K562 (cell line): ENCODE measurements around the gene MYLK2. TPM values are rescaled to one million over a fixed set of nuclear protein-coding genes. Genes with fewer than 3 reads are reported as not detected.

Experiments
- ATAC-seq: fragments of 200-7000 bp; cut with Tn5 transposase; 3 replicates; pipeline ENCODE4 v1.9.1; 2020; ENCODE audit warnings: moderate library complexity
- BruUV-seq: library from RNA; stranded (reverse); fragments of 400-500 nt; replicated peaks from 2 replicates; lab custom pipeline; 2021; lab: Mats Ljungman, UMichigan
- CTCF ChIA-PET: fragments of 300-600 bp; formaldehyde crosslinking; extraction: SDS; loops from one replicate; lab custom pipeline; 2021; ENCODE audit warnings: low intra/inter-chr PET ratio; lab: Yijun Ruan, JAX
- POLR2A ChIA-PET: fragments of 300-600, 350-650 bp; sonication (Branson Sonifier 250); formaldehyde crosslinking; extraction: SDS; loops from one replicate; lab custom pipeline; 2021; ENCODE audit warnings: antibody characterized with exemption, inconsistent platforms; lab: Yijun Ruan, JAX
- DNase-seq, 4 experiments: peaks; one replicate each; pipeline versions ENCODE4 v3.0.0 to v3.0.0-alpha.2; 2011 to 2018; ENCODE audit warnings: low spot score in 3 of 4, mixed read lengths in 3 of 4; ENCODE audit errors: extremely low read depth in 1 of 4
- FAIRE-seq: peaks from 2 replicates; lab custom pipeline; 2011; peaks lifted over from hg19 to GRCh38; lab: Jason Lieb, UNC
- H2AFZ ChIP-seq: 2 replicates; pipeline ENCODE4 v1.6.0; 2011; ENCODE audit warnings: low read depth, low read length, control low read depth, inconsistent platforms
- H3K27ac ChIP-seq: fragments of 200-600 bp; 3 replicates; pipeline ENCODE4 v1.8.0; 2011; ENCODE audit warnings: low read depth, mild to moderate bottlenecking, control low read depth, inconsistent platforms, low read length, moderate library complexity, mixed read lengths; ENCODE audit errors: extremely low read depth
- H3K27me3 ChIP-seq, 2 experiments: fragments of 300-600 bp in 1 of 2; 2 replicates in 1 of 2; 3 replicates in 1 of 2; pipeline versions ENCODE4 v1.6.0 to v1.8.0; 2011; ENCODE audit warnings: inconsistent platforms in 2 of 2, low read length in 2 of 2, mild to moderate bottlenecking in 1 of 2, mixed read lengths in 1 of 2, moderate library complexity in 1 of 2; ENCODE audit not compliant: control insufficient read depth in 2 of 2, insufficient read depth in 2 of 2
- H3K36me3 ChIP-seq: fragments of 300-600 bp; 3 replicates; pipeline ENCODE4 v1.8.0; 2011; ENCODE audit warnings: mild to moderate bottlenecking, low read length, inconsistent platforms; ENCODE audit not compliant: control insufficient read depth, insufficient read depth
- H3K4me1 ChIP-seq, 2 experiments: fragments of 200-600 bp in 1 of 2; replicated peaks in 1 of 2; 2 replicates in 1 of 2; 3 replicates in 1 of 2; pipeline versions ENCODE4 v1.5.1 to v1.8.0; 2011; ENCODE audit warnings: inconsistent platforms in 2 of 2, low read length in 2 of 2, mild to moderate bottlenecking in 1 of 2, mixed read lengths in 1 of 2, moderate library complexity in 1 of 2; ENCODE audit not compliant: control insufficient read depth in 2 of 2, insufficient read depth in 2 of 2
- H3K4me2 ChIP-seq: 2 replicates; pipeline ENCODE4 v1.6.1; 2011; ENCODE audit warnings: low read length, control low read depth, inconsistent platforms, mixed read lengths; ENCODE audit not compliant: insufficient read depth
- H3K4me3 ChIP-seq: fragments of 200-600 bp; sonication (generic), shearing (Covaris generic); 2 replicates; pipeline ENCODE4 v1.5.1; 2016; ENCODE audit warnings: control low read depth, inconsistent platforms
- H3K79me2 ChIP-seq: fragments of 200-600 bp; 3 replicates; pipeline ENCODE4 v1.8.0; 2011; ENCODE audit warnings: low read length, inconsistent platforms; ENCODE audit not compliant: control insufficient read depth, insufficient read depth
- H3K9ac ChIP-seq, 2 experiments: 2 replicates each; pipeline versions ENCODE4 v1.6.0 to v1.6.1; 2011; ENCODE audit warnings: low read depth in 2 of 2, low read length in 2 of 2, control low read depth in 1 of 2, inconsistent platforms in 1 of 2, mild to moderate bottlenecking in 1 of 2, mixed read lengths in 1 of 2; ENCODE audit not compliant: insufficient read depth in 1 of 2
- H3K9me1 ChIP-seq: one replicate; pipeline ENCODE4 v1.6.0; 2011; ENCODE audit warnings: inconsistent platforms, mild to moderate bottlenecking, low read length, moderate library complexity; ENCODE audit not compliant: control insufficient read depth, insufficient read depth
- H3K9me3 ChIP-seq: replicated peaks from 2 replicates; pipeline ENCODE4 v1.5.1; 2011; ENCODE audit warnings: low read depth, low read length, inconsistent platforms; ENCODE audit not compliant: control insufficient read depth, insufficient read depth
- H4K20me1 ChIP-seq: replicated peaks from 2 replicates; pipeline ENCODE4 v1.6.1; 2011; ENCODE audit warnings: low read length, inconsistent platforms, mixed read lengths; ENCODE audit not compliant: control insufficient read depth, insufficient read depth
- NFIC ChIP-seq: fragments of 450-650 bp; IDR thresholded peaks from 2 replicates; pipeline ENCODE4 v1.6.1; 2017; ENCODE audit warnings: mild to moderate bottlenecking, inconsistent platforms
- POLR2G ChIP-seq: fragments of 200-400 bp; formaldehyde crosslinking; IDR thresholded peaks from 2 replicates; pipeline ENCODE4 v1.6.1; 2017; ENCODE audit warnings: low read depth, mild to moderate bottlenecking, antibody characterized with exemption, low read length, moderate library complexity
- ZFP1 ChIP-seq: fragments of 450-650 bp; formaldehyde crosslinking; IDR thresholded peaks from 2 replicates; pipeline ENCODE4 v1.4.0; 2020; ENCODE audit warnings: mild to moderate bottlenecking, mixed read lengths
- ZNF707 ChIP-seq: fragments of 250-450 bp; sonication (Bioruptor Pico); conservative IDR thresholded peaks from 2 replicates; pipeline ENCODE4 v1.8.0; 2022; ENCODE audit warnings: inconsistent platforms, mild to moderate bottlenecking, moderate library complexity
- WGBS: fragments of 100-300 bp; shearing (Covaris generic); methylation state at CpG from one replicate; pipeline ENCODE4 v1.1.6; 2016; ENCODE audit warnings: low coverage, mixed read lengths; ENCODE audit not compliant: insufficient coverage; ENCODE audit errors: missing lambda C conversion rate; 5-methylcytosine and 5-hydroxymethylcytosine counted together
- in situ Hi-C: fragments of 300-500 bp; cut with MboI; formaldehyde crosslinking; loops from 4 replicates; pipeline ENCODE4 v1.15.0; 2018; ENCODE audit warnings: inconsistent platforms, mixed read lengths
- intact Hi-C: fragments of 100-400 bp; cut with micrococcal nuclease; formaldehyde crosslinking; loops from 2 replicates; pipeline ENCODE4 v1.14.2; 2022
- polyA plus RNA-seq, 8 experiments: library from polyadenylated mRNA; depleted of rRNA in 4 of 8; stranded (reverse) in 5 of 8; unstranded in 3 of 8; fragments of >200 nt; fragmentation: Nextera tagmentation in 2 of 8; fragmentation: Illumina TruSeq in 1 of 8; extraction: Ambion mirVana in 2 of 8; extraction: Trizol in 1 of 8; gene quantifications; 2 replicates each; pipeline versions ENCODE4 v1.2.1 to v1.2.3, GENCODE V29; 2011 to 2014; ENCODE audit warnings: inconsistent platforms in 1 of 8, missing spikeins in 1 of 8
- total RNA-seq, 7 experiments: library from RNA; depleted of rRNA in 6 of 7; stranded (reverse); fragments of >200 nt in 6 of 7; fragmentation: Illumina TruSeq in 2 of 7; extraction: Trizol in 2 of 7; gene quantifications; 2 replicates each; pipeline versions ENCODE4 v1.2.1 to v1.2.3, GENCODE V29; 2011 to 2021; ENCODE audit warnings: low replicate concordance in 1 of 7
- TF ChIP-seq, protein P1 (sequence below), 2 experiments: fragments of 450-650 bp in 1 of 2; sonication (generic) in 1 of 2; formaldehyde crosslinking; conservative IDR thresholded peaks; 2 replicates each; pipeline versions ENCODE4 v1.4.0 to v1.8.1; 2020 to 2022; ENCODE audit warnings: mild to moderate bottlenecking in 1 of 2, missing genetic modification reagents in 1 of 2
- TF ChIP-seq, protein P2 (sequence below): fragments of 250-450 bp; sonication (Bioruptor Pico); IDR thresholded peaks from 2 replicates; pipeline ENCODE4 v1.5.0; 2021; ENCODE audit warnings: mild to moderate bottlenecking, moderate library complexity
- TF ChIP-seq, protein P3 (sequence below), 2 experiments: fragments of 450-650 bp; IDR thresholded peaks; 2 replicates each; pipeline ENCODE4 v1.6.1; 2016

MYLK2 gene
- total and polyA plus RNA-seq, 9 of the 15 experiments (the other 6 are each of a cell fraction or from before 2014, with no cell fraction given), result 0.07 to 0.53 (median 0.18) TPM; not detected in 2

DNA sequence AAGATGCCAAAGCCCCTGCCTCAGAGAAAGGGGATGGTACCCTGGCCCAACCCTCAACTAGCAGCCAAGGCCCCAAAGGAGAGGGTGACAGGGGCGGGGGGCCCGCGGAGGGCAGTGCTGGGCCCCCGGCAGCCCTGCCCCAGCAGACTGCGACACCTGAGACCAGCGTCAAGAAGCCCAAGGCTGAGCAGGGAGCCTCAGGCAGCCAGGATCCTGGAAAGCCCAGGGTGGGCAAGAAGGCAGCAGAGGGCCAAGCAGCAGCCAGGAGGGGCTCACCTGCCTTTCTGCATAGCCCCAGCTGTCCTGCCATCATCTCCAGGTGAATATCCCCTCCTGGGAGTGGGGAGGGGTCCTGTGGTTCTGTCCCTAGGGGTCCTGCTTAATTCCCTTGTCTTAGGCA is 1.1 kb downstream of the MYLK2 start:
- DNase-seq (no peak), ATAC-seq (no peak)
- CTCF ChIA-PET, result no interaction called here
- Histone ChIP-seq H3K9me1 (no peaks in the 10 kb centered on the region), H3K4me3 (no peak overlapping the region), H3K79me2 (no peaks in the 10 kb centered on the region), H3K4me2 (no peak overlapping the region), H3K9me3 (no peaks in the 10 kb centered on the region), H3K36me3 (no peaks in the 10 kb centered on the region), H3K9ac (no peak overlapping the region), H4K20me1 (peaks cover 5% of the 10 kb centered on the region), H2AFZ (no peak overlapping the region), H3K4me1 (peaks cover 0 to 10% of the 10 kb centered on the region in 2 experiments; a peak in 3 of 5 replicates)
- no TSS peak for BruUV-seq
- WGBS, result 0% methylated on average over 2 of the region's 6 CpGs
- POLR2A ChIA-PET, result no interaction called here
- in situ Hi-C loops (no loop called here), intact Hi-C loops (loop anchor here (10.0 kb wide), 2 partner anchors 215 to 835 kb away; no protein-coding TSS in a partner anchor)
- TF ChIP-seq, protein P1, sequence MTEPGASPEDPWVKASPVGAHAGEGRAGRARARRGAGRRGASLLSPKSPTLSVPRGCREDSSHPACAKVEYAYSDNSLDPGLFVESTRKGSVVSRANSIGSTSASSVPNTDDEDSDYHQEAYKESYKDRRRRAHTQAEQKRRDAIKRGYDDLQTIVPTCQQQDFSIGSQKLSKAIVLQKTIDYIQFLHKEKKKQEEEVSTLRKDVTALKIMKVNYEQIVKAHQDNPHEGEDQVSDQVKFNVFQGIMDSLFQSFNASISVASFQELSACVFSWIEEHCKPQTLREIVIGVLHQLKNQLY (CRISPR knock-in tag; conservative IDR thresholded peaks at IDR 0.05), result no peak
- TF ChIP-seq ZFP1 (CRISPR knock-in tag), result no peak
- TF ChIP-seq, protein P2, sequence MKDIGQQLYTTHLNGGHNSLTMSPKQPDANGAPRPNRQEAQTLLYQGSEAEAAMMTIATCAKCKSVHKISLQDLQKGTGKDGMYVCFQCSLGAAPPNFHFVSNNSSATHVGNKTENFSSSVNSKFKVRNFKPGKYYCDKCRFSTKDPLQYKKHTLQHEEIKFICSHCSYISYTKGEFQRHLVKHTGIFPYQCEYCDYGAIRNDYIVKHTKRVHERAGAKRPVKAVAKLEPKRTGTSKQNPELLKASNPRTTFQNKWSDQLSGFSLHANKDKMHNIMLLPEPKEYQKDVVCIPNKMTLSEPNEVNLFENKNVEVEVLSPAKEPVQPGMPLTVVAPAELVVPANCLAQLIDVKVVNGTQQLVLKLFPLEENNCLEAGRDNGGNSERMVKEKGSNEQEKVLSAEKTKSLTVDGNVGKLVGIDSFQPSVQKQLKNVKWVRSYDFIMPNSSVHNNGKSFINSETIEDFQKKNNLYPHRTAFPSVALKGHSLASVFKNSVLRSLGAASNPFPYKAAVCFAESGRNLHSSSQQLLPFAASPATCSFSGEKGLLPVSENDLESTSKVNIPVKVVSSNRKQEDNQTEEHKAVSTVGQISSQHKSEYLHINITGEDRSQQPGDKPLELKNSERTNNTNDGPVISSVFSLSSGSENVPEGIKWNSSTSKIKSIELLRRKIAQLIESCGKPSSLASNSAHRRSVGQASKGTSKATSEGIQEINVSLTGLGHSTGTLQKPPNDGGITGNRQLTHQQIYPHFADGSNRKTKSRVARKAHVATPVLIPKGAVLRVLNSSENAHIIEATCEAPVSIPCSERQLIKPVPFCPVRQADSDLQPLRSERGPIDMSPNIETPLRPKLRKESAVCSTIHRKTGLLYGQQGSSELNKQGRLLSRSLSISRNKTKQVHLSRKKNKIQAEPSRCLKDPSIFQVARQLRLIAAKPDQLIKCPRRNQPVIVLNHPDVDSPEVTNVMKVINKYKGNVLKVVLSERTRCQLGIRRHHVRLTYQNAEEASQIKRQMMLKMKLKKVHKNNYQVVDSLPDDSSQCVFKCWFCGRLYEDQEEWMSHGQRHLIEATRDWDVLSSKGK, result no peak
- TF ChIP-seq POLR2G, result peak; percentile 29; the same call in 1 of the 2 replicates
- TF ChIP-seq, protein P3, sequence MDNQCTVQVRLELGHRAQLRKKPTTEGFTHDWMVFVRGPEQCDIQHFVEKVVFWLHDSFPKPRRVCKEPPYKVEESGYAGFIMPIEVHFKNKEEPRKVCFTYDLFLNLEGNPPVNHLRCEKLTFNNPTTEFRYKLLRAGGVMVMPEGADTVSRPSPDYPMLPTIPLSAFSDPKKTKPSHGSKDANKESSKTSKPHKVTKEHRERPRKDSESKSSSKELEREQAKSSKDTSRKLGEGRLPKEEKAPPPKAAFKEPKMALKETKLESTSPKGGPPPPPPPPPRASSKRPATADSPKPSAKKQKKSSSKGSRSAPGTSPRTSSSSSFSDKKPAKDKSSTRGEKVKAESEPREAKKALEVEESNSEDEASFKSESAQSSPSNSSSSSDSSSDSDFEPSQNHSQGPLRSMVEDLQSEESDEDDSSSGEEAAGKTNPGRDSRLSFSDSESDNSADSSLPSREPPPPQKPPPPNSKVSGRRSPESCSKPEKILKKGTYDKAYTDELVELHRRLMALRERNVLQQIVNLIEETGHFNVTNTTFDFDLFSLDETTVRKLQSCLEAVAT (IDR thresholded peaks at IDR 0.05), result no peak
- no peak for TF ChIP-seq ZNF707
- no peak for TF ChIP-seq NFIC
- TF ChIP-seq, all 486 proteins: peak for 1
- Histone ChIP-seq H3K27me3 (peaks cover 4 to 5% of the 10 kb centered on the region in 2 experiments; a peak in 2 of 5 replicates), H3K27ac (no peak overlapping the region)
- FAIRE-seq, result no peak
